LNCaP clone FGC (cell line): Measurements from ENCODE around the gene PAX6.

Source experiments
- DNase-seq: peaks from one replicate; pipeline ENCODE4 v3.0.0-alpha.2; 2011; ENCODE audit warnings: low read depth
- H3K4me3 ChIP-seq: 2 replicates; pipeline ENCODE4 v1.5.1; 2011; ENCODE audit warnings: mild to moderate bottlenecking, low read depth, low read length, control low read depth
- TF ChIP-seq, protein P1 (sequence below): IDR thresholded peaks from 2 replicates; pipeline ENCODE4 v1.5.1; 2012; ENCODE audit warnings: mild to moderate bottlenecking; ENCODE audit not compliant: control insufficient read depth, insufficient read depth; ENCODE audit errors: extremely low read depth

PAX6 gene

DNA sequence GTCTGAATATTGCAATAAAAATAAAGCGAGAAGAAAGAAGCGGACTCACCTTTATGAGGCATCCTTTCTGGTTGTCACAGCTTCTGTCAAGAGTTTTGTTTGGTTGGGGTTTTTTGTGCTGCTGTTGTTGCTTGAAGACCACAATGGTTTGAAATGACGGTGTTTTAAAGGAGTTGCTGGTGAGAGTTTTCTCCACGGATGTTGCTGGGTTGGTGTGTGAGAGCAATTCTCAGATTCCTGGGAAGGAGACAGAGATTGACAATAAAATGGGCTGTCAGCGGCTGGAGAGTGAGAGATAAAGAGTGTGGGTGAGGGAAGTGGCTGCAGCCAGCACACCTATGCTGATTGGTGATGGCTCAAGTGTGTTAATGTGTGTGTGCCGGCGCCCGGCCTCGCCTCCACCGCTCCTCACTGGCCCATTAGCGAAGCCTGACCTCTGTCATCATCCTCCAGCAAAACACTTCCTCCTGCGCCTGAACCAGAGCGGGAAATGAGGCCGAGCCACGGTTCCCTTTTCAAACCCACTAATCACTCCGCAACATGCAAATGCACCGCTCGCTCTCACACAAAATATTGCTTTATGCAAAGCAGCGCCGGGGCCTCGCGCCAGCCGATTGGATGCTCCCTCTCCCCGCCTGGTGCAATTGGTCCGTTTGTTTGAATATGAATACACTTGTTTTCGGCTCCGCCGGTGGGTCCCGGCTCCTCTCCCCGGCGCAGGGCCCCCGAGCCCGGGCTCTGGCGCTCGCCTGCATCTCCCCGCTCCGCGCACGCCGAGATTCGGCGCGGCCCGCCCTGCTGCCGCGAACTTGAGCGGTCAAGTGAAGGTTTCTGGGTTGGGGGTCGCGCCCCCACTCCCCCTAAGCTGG, at the start of gene PAX6:
Gene PAX6 (minus strand): TSS at position 544 of the 869 bp plus-strand sequence. CDS start 4,911 bp downstream, outside the sequence.
- TF ChIP-seq, protein P1, sequence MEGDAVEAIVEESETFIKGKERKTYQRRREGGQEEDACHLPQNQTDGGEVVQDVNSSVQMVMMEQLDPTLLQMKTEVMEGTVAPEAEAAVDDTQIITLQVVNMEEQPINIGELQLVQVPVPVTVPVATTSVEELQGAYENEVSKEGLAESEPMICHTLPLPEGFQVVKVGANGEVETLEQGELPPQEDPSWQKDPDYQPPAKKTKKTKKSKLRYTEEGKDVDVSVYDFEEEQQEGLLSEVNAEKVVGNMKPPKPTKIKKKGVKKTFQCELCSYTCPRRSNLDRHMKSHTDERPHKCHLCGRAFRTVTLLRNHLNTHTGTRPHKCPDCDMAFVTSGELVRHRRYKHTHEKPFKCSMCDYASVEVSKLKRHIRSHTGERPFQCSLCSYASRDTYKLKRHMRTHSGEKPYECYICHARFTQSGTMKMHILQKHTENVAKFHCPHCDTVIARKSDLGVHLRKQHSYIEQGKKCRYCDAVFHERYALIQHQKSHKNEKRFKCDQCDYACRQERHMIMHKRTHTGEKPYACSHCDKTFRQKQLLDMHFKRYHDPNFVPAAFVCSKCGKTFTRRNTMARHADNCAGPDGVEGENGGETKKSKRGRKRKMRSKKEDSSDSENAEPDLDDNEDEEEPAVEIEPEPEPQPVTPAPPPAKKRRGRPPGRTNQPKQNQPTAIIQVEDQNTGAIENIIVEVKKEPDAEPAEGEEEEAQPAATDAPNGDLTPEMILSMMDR, result no peak
- peak within 1 kb of the TSS; percentile 33 for H3K4me3 ChIP-seq
- no peak for DNase-seq

DNA sequence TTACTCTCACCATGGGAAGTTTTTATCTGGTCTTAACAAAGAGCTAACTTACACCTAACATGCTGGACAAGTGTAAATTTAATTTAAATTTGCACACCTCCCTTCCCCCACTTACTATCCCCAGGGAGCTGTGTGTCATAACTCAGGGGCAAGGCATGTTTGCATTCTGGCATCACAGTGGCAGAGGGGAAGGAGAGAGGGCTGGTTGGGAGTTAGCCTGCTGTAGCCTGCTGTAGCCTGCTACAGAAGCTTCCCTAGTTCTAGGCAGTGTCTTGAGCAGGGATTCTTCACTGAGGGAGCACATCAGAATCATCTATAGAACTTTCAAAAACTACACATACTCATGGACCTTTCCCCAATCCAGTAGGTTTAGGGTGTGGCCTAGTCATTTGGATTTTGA, 49.3 kb upstream of the PAX6 start:
- H3K4me3 ChIP-seq, result no peak overlapping the region
- no peak for DNase-seq
- TF ChIP-seq, protein P1, result no peak

DNA sequence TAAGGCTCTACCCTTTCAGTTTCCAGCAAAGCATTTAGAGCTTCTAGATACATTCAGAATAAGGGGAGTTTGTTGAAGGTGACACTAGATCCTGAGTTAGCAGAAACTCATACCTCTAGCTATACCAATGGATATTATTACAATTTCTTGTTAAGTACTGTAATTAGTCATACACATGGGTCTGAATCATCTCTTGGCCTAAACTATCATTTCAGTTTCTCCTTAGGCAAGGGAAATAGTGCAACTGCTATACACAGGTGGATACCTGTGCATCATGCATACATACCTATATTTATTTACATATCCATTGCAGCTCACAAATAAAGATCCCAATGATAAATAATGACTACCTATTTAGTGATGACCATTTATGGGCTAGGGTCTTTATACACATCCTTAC, 45.1 kb upstream of the PAX6 start:
- no peak overlapping the region for H3K4me3 ChIP-seq
- TF ChIP-seq, protein P1, result no peak
- no peak for DNase-seq

DNA sequence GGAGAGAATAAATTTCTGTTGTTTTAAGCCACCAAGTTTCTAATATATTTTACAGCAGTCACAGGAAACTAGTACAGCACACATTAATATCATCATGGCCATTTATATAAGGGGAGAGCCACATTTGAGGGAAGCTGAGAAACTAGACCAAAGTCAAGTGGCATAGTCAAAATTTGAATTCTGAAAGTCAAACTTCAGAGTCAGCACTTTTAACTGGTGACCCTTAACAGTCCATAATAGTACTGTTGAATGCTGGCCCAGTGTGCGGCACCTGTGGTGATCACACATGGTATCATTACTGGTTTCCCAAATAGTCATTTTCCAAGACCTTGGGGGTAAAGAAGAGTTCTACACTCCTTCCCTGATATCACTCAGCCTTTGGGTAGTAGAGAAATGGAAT, 44.3 kb upstream of the PAX6 start:
- no peak for DNase-seq
- H3K4me3 ChIP-seq, result no peak overlapping the region
- TF ChIP-seq, protein P1, result no peak

DNA sequence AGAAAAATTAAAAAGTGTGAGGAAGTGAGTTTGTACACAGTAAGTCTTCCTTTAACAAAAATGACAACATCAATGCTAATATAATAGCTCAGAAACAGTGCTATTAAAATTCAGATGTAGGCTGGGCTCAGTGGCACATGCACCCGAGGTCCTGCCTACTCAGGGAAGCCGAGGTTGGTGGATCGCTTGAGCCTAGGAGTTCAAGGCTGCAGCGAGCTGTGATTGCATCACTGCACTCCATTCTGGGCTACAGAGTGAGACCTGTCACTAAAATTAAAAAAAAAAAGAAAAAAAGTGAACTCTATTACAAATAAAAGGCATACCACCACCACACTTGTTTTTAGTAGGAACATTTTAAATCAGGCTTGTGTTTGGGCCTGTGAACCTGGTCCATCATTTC, 39.2 kb upstream of the PAX6 start:
- H3K4me3 ChIP-seq, result no peak overlapping the region
- TF ChIP-seq, protein P1, result no peak
- no peak for DNase-seq

DNA sequence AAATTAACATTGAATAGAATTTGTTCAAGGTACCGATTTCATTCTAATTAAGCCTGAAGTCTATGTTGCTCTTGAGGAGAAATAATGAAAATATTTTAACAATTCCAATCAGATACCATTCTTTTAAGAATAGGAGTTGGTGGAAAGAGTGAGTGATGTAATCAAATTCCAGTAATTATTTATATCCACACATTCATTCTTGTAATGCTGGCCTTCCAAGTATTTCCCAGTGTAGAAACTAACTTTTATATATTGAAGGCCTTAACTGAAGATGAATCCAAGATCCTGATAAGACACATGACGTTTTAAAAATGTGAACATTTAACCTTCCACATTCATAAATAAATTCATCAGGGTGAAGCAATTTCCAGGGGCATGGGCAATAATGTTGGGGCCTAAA, 36.6 kb upstream of the PAX6 start:
- TF ChIP-seq, protein P1, result no peak
- no peak for DNase-seq
- H3K4me3 ChIP-seq, result no peak overlapping the region

DNA sequence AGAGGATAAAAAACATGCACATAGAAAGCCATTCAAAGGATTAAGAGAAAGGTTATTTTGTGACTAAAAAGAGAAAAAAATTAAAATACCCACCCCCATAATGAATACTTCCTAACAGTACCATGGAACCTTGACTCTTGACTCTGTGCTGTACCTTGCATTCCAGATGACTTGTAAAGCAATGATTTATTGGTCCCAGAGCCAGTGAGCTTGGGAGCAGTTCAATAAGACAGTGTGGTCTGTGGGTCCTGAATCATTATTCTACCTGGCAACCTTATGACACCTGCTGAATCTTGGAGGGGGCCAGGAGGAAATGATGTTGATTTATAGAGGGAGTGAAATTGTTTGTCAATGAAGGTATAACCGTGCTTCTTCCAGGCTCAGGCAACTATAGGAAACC, 34.2 kb upstream of the PAX6 start:
- TF ChIP-seq, protein P1, result no peak
- DNase-seq, result no peak
- H3K4me3 ChIP-seq, result no peak overlapping the region
